ENCODE data around the gene ZMYND8.

Gene ZMYND8

GRCh38 chr20:47316776-47317126 is 39.7 kb downstream of the ZMYND8 start:
- TF ChIP-seq CTCF (IDR thresholded peaks at IDR 0.05; ENCODE audit: borderline replicate concordance, control extremely low read depth, extremely low read depth, insufficient read depth, missing control alignments): no peak

GRCh38 chr20:47315339-47316056 is 41.0 kb downstream of the ZMYND8 start:
- no peak for DNase-seq (ENCODE audit: low spot score)
- in situ Hi-C loops (cut with MboI; ENCODE audit: low sequenced_read_pairs, unreplicated experiment): no loop called here
- no peak for TF ChIP-seq CTCF (IDR thresholded peaks at IDR 0.05; ENCODE audit: borderline replicate concordance, control extremely low read depth, extremely low read depth, insufficient read depth, missing control alignments)

More at GRCh38 chr20:47316776-47317126, 39.7 kb downstream of the ZMYND8 start:
- in situ Hi-C loops (cut with MboI; ENCODE audit: low sequenced_read_pairs, unreplicated experiment): no loop called here
- DNase-seq (ENCODE audit: low spot score): no peak

GRCh38 chr20:47314647-47315338 is 41.7 kb downstream of the ZMYND8 start:
- DNase-seq (ENCODE audit: low spot score): no peak
- in situ Hi-C loops (cut with MboI; ENCODE audit: low sequenced_read_pairs, unreplicated experiment): no loop called here
- no peak for TF ChIP-seq CTCF (IDR thresholded peaks at IDR 0.05; ENCODE audit: borderline replicate concordance, control extremely low read depth, extremely low read depth, insufficient read depth, missing control alignments)

- no peak for DNase-seq (ENCODE audit: low spot score)
- in situ Hi-C loops (cut with MboI; ENCODE audit: low sequenced_read_pairs, unreplicated experiment): no loop called here
- no peak for TF ChIP-seq CTCF (IDR thresholded peaks at IDR 0.05; ENCODE audit: borderline replicate concordance, control extremely low read depth, extremely low read depth, insufficient read depth, missing control alignments)
These were observed 44.4 kb downstream of the ZMYND8 start for GRCh38 chr20:47311967-47312681.

- in situ Hi-C loops (cut with MboI; ENCODE audit: low sequenced_read_pairs, unreplicated experiment): no loop called here
- TF ChIP-seq CTCF (IDR thresholded peaks at IDR 0.05; ENCODE audit: borderline replicate concordance, control extremely low read depth, extremely low read depth, insufficient read depth, missing control alignments): no peak
- DNase-seq (ENCODE audit: low spot score): no peak
These were observed 45.3 kb downstream of the ZMYND8 start for GRCh38 chr20:47311211-47311610.

GRCh38 chr20:47310729-47311128 is 45.8 kb downstream of the ZMYND8 start:
- in situ Hi-C loops (cut with MboI; ENCODE audit: low sequenced_read_pairs, unreplicated experiment): no loop called here
- DNase-seq (ENCODE audit: low spot score): no peak
- TF ChIP-seq CTCF (IDR thresholded peaks at IDR 0.05; ENCODE audit: borderline replicate concordance, control extremely low read depth, extremely low read depth, insufficient read depth, missing control alignments): no peak

All from GM13976 (cell line).